HEK293 (cell line): ENCODE results near the gene PSMF1.

Experiments used
- CTCF ChIP-seq: fragments of 450-650 bp; formaldehyde crosslinking; IDR thresholded peaks from 2 replicates; pipeline ENCODE4 v1.5.1; 2016; ENCODE audit warnings: missing biosample characterization, missing genetic modification characterization
- OSR2 ChIP-seq: fragments of 450-650 bp; formaldehyde crosslinking; IDR thresholded peaks from 2 replicates; pipeline ENCODE4 v1.5.1; 2016; ENCODE audit warnings: missing biosample characterization, missing genetic modification characterization
- OVOL3 ChIP-seq: fragments of 450-650 bp; formaldehyde crosslinking; IDR thresholded peaks from 2 replicates; pipeline ENCODE4 v1.5.1; 2016; ENCODE audit warnings: missing biosample characterization, missing genetic modification characterization
- PBX3 ChIP-seq: sonication (generic); formaldehyde crosslinking; IDR thresholded peaks from 2 replicates; pipeline ENCODE4 v1.8.1; 2022; ENCODE audit warnings: mild to moderate bottlenecking, moderate library complexity, missing genetic modification reagents
- REST ChIP-seq: fragments of 450-650 bp; formaldehyde crosslinking; IDR thresholded peaks from 2 replicates; pipeline ENCODE4 v1.5.1; 2016; ENCODE audit warnings: missing biosample characterization, missing genetic modification characterization
- YY1 ChIP-seq: fragments of 450-650 bp; formaldehyde crosslinking; IDR thresholded peaks from 2 replicates; pipeline ENCODE4 v1.5.1; 2018; ENCODE audit warnings: missing biosample characterization, missing genetic modification characterization
- ZFP37 ChIP-seq: fragments of 450-650 bp; formaldehyde crosslinking; IDR thresholded peaks from 2 replicates; pipeline ENCODE4 v1.5.1; 2016; ENCODE audit warnings: missing biosample characterization, missing genetic modification characterization
- ZNF138 ChIP-seq: fragments of 450-650 bp; formaldehyde crosslinking; IDR thresholded peaks from 2 replicates; pipeline ENCODE4 v1.5.1; 2016; ENCODE audit warnings: missing biosample characterization, missing genetic modification characterization, borderline replicate concordance
- ZNF416 ChIP-seq: fragments of 450-650 bp; formaldehyde crosslinking; IDR thresholded peaks from 2 replicates; pipeline ENCODE4 v1.5.1; 2016; ENCODE audit warnings: missing biosample characterization, missing genetic modification characterization
- ZNF544 ChIP-seq: fragments of 450-650 bp; formaldehyde crosslinking; IDR thresholded peaks from 2 replicates; pipeline ENCODE4 v1.5.0; 2017; ENCODE audit warnings: missing biosample characterization, missing genetic modification characterization
- ZNF580 ChIP-seq: fragments of 450-650 bp; formaldehyde crosslinking; IDR thresholded peaks from 2 replicates; pipeline ENCODE4 v1.5.1; 2016; ENCODE audit warnings: missing biosample characterization, missing genetic modification characterization
- ZNF660 ChIP-seq: fragments of 450-650 bp; IDR thresholded peaks from 2 replicates; pipeline ENCODE4 v1.5.1; 2018; ENCODE audit warnings: missing biosample characterization, mild to moderate bottlenecking, missing genetic modification characterization
- ZNF776 ChIP-seq: fragments of 450-650 bp; formaldehyde crosslinking; IDR thresholded peaks from 2 replicates; pipeline ENCODE4 v1.5.0; 2017; ENCODE audit warnings: missing biosample characterization, missing genetic modification characterization, borderline replicate concordance

GRCh38 chr20:1121429-1121828, 3.0 kb downstream of the PSMF1 start:
- no peak for TF ChIP-seq ZFP37 (tag by site-specific recombination)
- TF ChIP-seq CTCF (tag by site-specific recombination): no peak
- TF ChIP-seq ZNF580 (tag by site-specific recombination): no peak
- no peak for TF ChIP-seq ZNF660 (tag by site-specific recombination)
- TF ChIP-seq ZNF776 (tag by site-specific recombination): no peak
- no peak for TF ChIP-seq ZNF544
- no peak for TF ChIP-seq YY1 (tag by site-specific recombination)
- TF ChIP-seq OSR2 (tag by site-specific recombination): no peak
- TF ChIP-seq OVOL3 (tag by site-specific recombination): no peak
- TF ChIP-seq ZNF138 (tag by site-specific recombination): no peak
- no peak for TF ChIP-seq REST (tag by site-specific recombination)
- no peak for TF ChIP-seq PBX3 (CRISPR knock-in tag)
- TF ChIP-seq ZNF416 (tag by site-specific recombination): no peak
